GM18499 (cell line): ENCODE measurements around the gene IRF4.

Experiments
- ATAC-seq: cut with Tn5 transposase; IDR thresholded peaks from one replicate; pipeline ENCODE4 v1.9.1; 2021; ENCODE audit warnings: moderate number of reproducible peaks; ENCODE audit not compliant: insufficient read depth, unreplicated experiment

IRF4 gene

DNA sequence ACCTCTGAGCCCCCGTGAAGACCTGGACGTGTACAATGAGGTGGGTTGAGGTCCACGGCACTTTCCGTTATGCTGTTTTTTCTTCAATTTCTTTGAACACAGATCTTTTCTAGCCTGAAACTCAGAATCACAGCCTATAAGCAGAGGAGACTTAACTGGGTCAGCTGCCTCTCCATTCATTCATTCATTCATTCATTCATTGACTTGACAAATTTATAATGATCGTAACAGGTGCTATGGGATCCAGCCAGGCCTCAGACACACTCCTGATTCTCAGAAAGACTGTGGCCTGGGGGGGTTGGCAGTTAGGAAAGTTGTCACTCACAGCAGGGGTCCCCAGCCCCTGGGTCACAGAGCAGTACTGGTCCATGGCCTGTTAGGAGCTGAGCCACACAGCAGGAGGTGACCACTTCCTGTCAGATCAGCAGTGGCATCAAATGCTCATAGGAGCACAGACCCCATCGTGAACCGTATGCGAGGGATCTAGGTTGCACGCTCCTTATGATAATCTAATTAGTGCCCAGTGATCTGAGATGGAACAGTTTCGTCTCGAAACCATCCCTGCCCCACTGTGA lies 38.6 kb upstream of the IRF4 start:
- ATAC-seq, result no peak

DNA sequence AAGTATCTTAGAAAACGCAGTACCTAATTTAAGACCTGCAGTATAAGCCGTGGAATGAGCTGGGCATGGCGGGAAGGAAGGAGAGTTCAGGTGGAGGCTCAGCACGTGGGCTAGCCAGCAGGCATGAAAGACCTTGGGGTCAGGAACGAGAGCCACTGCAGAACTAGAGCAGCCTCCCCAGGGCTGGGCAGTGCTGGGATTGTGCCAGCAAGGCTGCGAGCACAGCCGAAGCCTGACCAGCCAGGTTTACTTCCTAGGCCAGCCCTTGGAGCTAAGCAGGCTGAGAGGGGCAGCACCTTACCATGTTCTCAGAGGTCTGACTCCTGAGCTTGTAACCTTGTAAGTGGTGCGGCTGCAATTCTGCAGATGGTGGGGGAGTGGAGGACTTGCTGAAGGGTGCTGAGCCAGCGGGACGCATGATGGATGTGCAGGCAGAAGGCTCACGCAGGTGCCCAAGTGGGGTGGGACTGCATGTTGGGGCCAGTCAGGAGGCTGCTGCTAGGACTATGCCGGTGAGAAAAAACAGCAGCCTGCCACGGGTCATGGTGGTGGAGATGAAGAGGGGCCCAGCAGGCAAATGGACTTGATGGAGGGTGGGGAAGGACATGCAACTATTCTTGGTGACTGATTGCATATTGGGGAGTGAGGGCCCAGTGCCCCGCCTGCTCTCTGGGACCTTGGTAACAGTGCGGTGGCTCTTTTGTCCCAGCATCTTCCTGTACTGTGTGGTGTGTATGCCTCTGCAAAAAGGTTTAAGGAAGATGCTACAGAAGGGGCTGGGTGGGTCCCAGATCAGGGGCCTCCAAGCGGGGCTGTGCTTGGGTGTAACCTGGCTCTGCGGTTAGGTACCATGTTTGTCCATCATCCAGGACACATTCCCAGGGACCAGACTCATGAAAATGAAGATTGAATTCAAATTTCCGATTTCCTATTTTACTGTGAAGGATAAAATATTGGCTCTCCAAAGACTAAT lies 37.6 kb upstream of the IRF4 start:
- ATAC-seq, result no peak

DNA sequence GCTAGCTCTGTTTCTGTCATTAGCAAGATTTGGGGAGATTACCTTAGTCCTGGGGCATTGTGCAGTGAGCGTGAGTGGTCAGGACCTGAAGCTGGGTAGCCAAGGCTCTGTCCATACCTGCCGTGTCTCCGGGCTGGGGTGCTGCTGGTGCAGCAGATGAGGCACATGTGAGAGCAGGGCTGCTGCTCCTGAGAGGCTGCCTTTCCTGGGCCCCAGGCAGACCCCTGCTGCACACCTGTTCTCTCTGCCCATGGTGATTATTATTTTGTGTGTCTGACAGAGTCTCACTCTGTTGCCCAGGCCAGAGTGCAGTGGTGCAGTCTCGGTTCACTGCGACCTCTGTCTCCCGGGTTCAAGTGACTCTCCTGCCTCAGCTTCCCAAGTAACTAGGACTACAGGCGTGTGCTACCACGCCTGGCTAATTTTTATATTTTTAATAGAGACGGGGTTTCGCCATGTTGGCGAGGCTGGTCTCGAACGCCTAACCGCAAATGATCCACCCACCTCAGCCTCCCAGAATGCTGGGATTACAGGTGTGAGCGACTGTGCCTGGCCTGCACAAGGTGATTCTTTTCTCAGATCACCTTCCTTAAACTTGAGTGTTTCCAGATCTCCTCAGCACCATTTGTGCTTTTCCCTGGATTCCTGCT lies 36.8 kb upstream of the IRF4 start:
- no peak for ATAC-seq

DNA sequence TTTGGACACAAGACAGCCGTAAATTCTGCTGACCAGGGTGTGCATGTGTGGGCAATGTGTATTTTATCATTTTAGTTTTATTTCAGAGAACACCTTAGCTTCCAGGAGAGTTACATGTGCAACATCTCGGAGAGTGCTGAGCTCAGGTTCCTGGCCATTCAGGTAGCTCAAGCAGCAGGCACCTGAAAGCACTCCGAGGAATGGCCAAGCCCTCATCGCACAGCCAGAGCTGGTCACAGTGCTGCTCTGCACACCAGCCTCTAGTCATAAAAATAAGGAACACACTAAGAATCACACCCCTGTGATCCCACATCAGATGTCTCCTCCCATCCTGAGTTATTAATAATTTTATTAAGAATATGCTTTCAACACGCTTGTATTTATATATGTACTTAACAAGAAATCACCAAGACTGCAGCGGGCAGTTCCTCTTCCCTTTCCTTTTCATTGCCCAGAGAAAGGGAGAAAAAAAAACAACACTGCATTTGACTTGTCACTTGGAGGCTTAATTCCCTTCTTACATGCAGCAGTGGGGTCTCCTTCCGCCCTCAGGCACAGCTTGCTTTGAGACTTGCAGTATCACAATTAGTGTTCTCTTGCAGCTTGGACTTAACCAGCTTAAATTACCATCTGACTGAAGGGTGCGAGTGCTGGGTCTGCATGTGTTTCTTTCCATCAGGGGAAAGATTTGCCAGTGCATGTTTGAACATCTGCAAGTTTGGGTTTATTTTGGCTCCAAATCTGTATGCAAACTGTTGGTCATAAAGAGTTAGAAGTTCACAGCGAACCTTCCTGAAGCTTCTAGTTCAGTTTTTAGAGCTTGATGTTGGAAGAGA lies 36.0 kb upstream of the IRF4 start:
- ATAC-seq, result no peak

DNA sequence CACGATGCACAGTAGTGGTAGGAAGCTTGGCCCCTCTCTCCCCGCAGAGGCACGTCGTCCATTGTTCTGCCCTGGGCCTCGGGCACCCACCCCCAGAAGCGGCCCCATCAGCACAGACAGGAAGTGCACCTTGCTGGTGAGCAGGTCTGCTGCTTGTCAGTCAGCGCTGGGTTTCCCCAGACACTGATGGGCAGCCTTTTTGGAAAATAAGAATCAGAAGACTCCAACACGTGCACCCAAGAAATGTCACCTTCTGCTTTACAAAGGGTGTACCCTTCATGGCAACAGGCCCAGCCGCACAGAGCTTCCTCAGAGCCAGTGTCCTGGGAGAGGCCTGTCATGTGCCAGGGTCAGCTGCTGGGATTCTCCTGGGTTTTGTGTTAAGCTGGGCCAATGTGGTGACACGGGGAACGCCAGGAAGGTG lies 34.7 kb upstream of the IRF4 start:
- no peak for ATAC-seq

DNA sequence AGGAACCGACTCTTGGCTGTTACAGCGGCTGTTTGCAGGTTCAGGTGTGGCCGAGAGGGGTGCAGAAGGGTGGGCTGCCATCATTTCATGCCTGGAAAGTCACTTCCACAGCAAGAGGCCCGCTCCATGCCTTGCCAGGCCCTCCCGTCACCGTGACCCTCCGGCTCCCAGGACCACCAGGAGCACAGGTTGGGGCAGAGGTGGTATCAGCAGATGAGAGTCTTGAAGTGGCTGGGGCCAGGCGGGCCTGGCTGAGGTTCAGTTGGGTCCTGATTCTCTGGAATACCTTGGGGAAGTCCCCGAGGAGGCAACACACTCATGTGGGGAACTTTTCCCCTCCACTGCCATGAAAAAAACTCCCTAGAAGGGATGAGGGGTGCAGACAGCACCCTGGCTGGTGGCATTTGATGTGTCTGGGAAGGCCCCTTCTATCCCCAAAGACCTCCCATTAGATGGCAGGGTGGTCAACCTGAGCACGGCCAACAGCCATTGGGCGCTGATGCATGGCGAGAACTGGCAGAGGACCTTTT lies 34.2 kb upstream of the IRF4 start:
- no peak for ATAC-seq

DNA sequence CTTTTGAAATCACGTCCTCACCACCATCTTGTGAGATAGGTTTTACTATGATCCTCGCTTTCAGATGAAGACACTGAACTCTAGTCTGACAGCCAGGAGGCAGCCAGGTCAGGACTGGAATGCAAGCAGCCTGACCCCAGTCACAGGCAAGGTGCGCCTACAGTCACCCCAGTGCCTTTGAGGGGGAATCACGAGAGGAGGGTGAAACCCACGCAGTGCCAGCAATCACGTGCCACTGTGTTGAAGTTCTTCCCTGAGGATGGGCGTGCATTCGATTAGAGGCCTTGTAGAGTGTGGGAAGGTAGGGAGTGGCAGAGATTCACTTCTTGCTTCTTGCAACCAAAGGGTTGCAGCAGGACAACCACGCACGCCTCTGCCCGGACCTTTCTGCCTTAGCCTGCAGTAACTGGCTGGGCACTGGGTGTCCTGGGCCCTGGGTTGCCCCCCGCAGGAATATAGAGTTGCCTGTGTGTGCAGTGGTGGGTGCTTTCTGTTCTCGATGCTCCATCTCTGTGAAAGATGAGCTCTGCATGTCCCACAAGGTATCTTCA lies 33.7 kb upstream of the IRF4 start:
- ATAC-seq, result no peak

DNA sequence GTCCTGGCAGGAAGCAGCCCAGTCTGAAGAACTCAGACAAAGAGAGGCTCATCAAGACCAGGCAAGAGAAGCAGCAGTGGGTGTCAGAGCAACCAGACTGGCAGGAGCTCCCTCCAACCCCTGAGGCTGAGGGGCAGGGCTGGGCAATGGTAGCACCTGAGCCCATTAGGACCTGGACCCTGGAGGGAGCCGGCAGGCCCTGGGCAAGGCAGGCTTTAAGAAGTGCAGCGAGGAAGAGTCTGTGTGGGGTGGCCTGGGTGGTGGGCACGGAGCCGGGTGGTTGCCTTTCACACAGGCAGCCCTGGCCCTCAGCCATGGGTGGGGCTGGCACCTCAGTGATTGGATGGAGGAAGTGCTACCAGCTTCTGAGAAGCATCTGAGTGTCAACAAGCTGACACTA lies 33.1 kb upstream of the IRF4 start:
- no peak for ATAC-seq

DNA sequence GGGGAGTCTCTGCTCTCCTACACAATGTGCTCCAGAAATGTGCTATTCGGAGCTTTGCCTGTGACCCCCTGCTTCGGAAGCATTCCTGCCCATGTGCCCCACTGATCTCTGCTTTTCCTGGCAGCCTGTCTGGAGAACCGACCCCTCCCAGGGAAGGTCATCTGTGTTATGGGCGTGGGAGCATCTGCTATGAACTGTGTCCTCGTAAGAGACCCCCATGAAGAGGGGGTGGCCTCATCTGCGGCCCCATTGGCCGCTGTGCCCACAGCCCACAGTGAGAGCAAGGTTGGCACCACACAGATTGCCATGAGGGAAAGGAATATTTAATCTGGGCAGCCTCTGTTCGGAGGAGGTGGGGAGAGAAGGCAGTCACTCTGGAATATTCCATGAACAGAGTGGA lies 32.7 kb upstream of the IRF4 start:
- no peak for ATAC-seq

DNA sequence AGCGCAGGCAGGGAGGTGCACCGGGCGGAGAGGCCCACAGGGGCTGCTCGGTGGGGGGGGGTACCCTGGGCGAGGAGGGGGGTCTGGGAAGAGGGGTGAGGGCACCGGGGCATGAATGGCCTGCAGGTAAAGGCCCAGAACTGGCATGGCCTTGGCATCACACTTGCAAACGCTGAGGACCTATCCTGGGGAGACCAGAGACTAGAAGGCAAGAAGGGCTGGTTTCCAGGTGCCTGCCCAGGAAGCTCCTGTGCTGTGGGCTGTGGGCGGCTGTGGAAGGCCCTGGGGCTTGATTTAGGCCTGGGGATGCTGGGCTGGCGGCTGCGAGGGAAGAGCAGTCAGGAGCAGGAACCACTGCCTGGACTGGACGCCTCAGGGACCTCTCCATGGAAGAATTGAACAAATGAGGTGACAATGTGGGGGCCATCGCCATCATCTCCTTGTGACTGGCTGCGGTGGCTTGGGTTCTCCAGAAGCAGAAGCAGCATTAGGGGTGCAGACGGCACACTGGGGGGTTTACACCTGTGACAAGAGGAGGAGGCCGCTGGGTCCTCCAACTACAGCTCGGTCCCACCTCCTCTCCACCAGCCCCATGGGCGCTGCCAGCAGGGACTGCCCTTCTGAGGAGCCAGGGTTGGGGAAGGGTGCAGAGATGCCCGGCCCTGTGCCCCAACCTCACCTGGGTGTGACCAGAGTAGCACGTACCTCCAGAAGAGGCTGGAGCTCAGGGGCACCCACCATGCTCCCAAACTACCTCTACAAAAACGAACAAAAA lies 32.1 kb upstream of the IRF4 start:
- ATAC-seq, result no peak

DNA sequence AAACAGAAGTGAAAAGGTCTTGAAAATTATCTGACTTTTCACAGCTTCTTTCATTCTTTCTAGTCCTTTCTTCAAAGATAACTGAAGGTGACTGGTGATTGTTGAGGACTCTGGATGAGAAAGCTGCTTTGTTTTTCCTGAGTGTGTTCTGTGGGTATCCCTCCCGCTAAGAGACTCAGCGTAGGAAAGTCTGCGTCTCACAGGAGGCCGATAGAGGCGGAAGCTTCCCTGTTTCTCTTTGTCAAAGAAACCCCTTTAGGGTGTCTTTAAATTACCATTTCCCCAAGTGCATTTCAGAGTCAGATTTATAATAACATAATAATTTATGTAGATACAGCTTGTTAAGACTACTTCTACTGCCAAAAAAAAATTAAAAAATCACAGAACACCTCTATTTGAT lies 31.2 kb upstream of the IRF4 start:
- no peak for ATAC-seq

DNA sequence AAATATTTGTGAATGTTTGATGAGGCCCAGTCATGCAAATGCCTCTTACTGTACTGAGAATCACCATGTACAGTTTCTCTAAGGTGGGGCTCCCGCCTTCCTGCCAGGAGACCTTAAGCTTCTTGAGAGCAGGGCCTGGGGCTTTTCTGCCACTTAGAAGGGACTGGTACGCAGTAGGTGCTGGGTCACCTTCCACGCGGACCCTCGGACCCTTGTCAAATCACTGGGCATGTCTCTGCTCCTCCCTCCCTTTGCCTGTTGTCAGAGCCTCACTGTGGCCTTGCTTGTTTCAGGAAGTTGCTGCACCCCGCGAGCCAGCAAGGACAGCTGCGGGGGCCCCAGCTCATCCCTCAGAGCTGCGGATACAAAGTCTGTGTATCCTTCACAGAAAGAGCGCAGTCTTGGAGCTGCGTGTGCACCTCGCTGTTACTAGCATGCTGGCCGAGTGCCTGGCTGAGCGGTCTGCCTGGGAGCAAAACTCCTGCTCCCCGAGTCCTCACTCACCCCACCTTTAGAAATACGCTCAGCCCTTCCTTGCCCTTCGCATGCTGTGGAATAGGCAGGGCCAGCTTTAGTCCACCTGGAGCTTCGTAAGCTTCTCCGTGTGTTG lies 30.7 kb upstream of the IRF4 start:
- no peak for ATAC-seq

DNA sequence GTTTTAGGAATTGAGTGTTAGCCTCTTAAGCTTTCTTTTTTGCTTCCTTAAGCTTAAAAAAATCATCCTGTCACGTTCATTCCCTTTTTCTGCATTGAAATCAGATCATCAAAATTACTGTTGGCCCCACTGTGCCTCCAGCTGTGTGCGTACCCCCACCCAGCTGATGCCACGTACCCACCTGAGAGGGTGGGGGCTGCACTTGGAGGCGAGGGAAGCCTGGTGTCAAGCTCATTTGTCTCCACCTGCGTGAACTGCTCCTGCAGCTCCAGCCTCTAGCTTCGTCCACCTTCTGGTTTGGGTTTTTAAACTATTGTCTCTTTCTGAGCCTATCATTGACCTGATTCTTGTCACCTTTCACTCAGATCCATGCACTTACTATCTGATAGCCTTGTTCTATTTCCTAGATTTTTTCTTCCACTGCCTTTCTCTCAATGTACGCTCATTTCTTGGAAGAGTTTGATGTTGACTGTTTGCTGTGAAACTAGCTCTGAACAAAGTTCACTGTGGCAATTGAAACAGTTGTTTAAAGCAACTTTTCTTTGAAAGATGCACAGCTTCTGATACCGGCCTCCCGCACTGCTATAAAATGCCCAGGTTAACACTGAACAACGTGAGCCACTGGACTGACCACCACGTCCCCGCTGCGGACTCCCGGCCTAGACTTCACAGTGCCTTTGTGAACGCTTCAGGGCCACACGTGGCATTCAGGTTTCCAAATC lies 30.0 kb upstream of the IRF4 start:
- ATAC-seq, result no peak

DNA sequence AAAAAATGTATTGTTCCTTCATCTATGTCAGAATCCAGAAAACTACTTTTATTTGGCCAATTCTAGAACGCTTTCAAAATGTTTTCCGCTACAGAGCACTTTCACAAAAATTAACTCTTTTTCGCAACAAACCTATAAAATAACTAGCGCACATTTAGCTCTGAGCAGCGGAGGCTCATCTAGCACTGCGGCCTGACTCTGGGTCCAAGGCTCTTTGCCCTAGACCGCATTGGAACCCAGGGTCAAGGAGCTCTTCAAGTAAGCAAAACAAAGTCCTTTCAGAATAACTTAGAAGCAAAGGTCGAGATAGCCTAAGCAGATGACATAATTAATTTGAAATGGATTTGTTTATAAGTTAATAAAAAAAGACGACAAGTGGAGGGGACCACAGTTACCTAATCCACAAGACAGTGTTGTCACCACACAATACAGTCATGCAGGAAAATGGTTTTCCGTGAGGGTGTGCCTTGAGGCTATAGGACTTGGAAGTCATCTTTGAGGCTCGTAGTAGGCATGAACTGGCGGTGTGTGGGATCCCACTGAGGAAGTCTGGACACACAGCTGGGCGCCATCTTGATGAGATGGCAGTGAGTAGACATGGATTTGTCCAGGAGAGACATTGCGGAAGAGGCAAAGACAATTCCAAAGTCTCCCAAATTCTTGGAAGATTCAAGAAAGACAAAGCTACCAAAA lies 29.2 kb upstream of the IRF4 start:
- no peak for ATAC-seq

DNA sequence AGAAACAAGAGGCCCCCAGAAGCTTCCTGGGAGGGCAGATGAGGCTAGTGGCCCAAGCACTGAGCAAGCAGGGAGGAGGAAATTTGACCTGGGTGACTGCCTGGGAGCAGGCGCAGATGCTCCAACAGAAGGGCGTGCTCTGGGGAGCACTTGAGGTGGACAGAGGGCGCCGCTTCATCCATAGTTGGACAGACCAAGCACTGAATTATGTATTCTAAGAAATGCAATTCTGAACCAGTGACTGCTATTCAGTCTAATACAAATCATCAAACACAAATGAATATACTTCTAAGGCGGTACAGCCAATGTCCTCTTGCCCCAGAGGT lies 28.7 kb upstream of the IRF4 start:
- ATAC-seq, result no peak

DNA sequence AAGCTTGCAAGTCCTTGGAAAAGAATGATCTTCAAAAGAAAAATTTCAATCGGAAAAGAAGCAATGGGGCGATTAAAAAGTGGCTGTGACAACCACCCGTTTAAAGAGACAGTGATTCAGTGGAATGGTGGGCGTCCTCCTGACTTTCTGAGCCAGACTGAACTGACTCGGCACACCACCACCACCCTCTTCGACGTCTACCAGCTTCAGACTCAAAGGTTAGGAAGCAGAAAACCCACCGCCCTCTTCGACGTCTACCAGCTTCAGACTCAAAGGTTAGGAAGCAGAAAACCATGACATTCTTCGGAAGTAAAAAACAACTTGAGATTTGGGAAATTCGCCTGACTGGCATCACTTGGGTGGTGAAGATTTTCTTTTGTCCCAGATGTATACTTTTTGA lies 28.3 kb upstream of the IRF4 start:
- ATAC-seq, result no peak

DNA sequence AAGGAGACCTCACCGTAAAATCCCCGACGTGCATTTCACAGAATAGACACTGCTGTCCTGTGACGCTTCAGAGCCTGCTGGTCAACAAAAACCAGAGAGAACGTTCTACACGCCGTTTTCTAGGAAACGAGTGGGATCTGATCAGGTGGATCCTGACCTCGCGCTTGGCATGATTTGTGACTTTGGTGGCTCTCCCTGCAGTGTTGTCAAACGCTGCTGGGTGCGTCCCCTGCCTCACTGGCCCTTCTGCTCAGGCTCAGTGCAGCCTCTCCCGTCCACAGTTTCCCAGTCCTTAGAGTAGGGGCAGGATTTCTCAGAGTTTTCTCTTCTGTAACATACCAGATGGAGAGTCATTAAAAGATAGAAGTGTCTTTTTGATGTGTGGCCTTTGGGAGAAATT lies 27.6 kb upstream of the IRF4 start:
- no peak for ATAC-seq
